SK-N-SH (cell line): ENCODE measurements around the gene OSBPL8.

Source experiments
- CTCF ChIP-seq: fragments of 200-600 bp; sonication (generic); IDR thresholded peaks from 2 replicates; pipeline ENCODE4 v1.6.1; 2017; ENCODE audit warnings: antibody characterized with exemption, mild to moderate bottlenecking, moderate library complexity
- EP300 ChIP-seq, 2 experiments: IDR thresholded peaks; 2 replicates each; pipeline versions ENCODE4 v1.4.0 to v1.6.1; 2012; ENCODE audit warnings: borderline replicate concordance in 1 of 2, low read depth in 1 of 2, low read length in 1 of 2
- FOXM1 ChIP-seq: IDR thresholded peaks from 2 replicates; pipeline ENCODE4 v1.4.0; 2012; ENCODE audit warnings: low read depth, mild to moderate bottlenecking
- POLR2AphosphoS5 ChIP-seq: IDR thresholded peaks from 2 replicates; pipeline ENCODE4 v1.6.1; 2012; ENCODE audit warnings: low read depth, low read length
- SIN3A ChIP-seq: IDR thresholded peaks from 2 replicates; pipeline ENCODE4 v1.6.1; 2012; ENCODE audit warnings: low read depth, mild to moderate bottlenecking, low read length, moderate library complexity, borderline replicate concordance
- TAF1 ChIP-seq: IDR thresholded peaks from 2 replicates; pipeline ENCODE4 v1.6.1; 2012; ENCODE audit warnings: low read depth, mild to moderate bottlenecking, low read length, moderate library complexity, borderline replicate concordance
- USF1 ChIP-seq: IDR thresholded peaks from 2 replicates; pipeline ENCODE4 v1.4.0; 2012; ENCODE audit warnings: low read depth, borderline replicate concordance

- no peak for TF ChIP-seq SIN3A
- no peak for TF ChIP-seq POLR2AphosphoS5
- no peak for TF ChIP-seq FOXM1
- TF ChIP-seq CTCF = no peak
- TF ChIP-seq EP300 (IDR thresholded peaks at IDR 0.05; ENCODE audit: borderline replicate concordance in 1 of 2, low read depth in 1 of 2, low read length in 1 of 2) = no peak
- TF ChIP-seq TAF1 = no peak
- no peak for TF ChIP-seq USF1
Measured at GRCh38 chr12:76562130-76562529, 2.6 kb upstream of the OSBPL8 start.
